HepG2 (cell line): ENCODE data around the gene DCST2. TPM values are rescaled to one million over a fixed set of nuclear protein-coding genes. Genes with fewer than 3 reads are reported as not detected.

Experiments
- ASH2L ChIP-seq: fragments of 300-600, 200-600 bp; sonication (generic); IDR thresholded peaks from 2 replicates; pipeline ENCODE4 v1.7.0; 2017; ENCODE audit warnings: low read depth, mild to moderate bottlenecking, moderate library complexity, mixed read lengths, low read length; ENCODE audit not compliant: insufficient read length
- ATF1 ChIP-seq: IDR thresholded peaks from 2 replicates; pipeline ENCODE4 v1.6.1; 2016; ENCODE audit warnings: mild to moderate bottlenecking, control low read depth
- CAMTA2 ChIP-seq: sonication (generic); formaldehyde crosslinking; IDR thresholded peaks from 2 replicates; pipeline ENCODE4 v1.4.0; 2020; ENCODE audit warnings: mild to moderate bottlenecking, missing genetic modification reagents, borderline replicate concordance
- HOXA3 ChIP-seq: sonication (generic); formaldehyde crosslinking; IDR thresholded peaks from 2 replicates; pipeline ENCODE4 v1.5.0; 2020; ENCODE audit warnings: missing genetic modification reagents
- IKZF4 ChIP-seq: sonication (generic); formaldehyde crosslinking; IDR thresholded peaks from 2 replicates; pipeline ENCODE4 v1.5.1; 2020; ENCODE audit warnings: borderline replicate concordance, mild to moderate bottlenecking, low read depth, missing genetic modification reagents; ENCODE audit errors: not compliant biosample characterization
- KDM2A ChIP-seq: sonication (generic); formaldehyde crosslinking; IDR thresholded peaks from 2 replicates; pipeline ENCODE4 v1.4.0; 2020; ENCODE audit warnings: low read depth, missing genetic modification reagents, borderline replicate concordance
- PHB2 ChIP-seq: fragments of 450-650 bp; IDR thresholded peaks from 2 replicates; pipeline ENCODE4 v1.6.1; 2018; ENCODE audit not compliant: partially characterized antibody
- POLR2AphosphoS5 ChIP-seq: IDR thresholded peaks from 2 replicates; pipeline ENCODE4 v1.6.1; 2012; ENCODE audit warnings: low read depth, low read length
- SATB2 ChIP-seq: sonication (generic); formaldehyde crosslinking; IDR thresholded peaks from 2 replicates; pipeline ENCODE4 v1.5.0; 2020; ENCODE audit warnings: missing genetic modification reagents
- TEAD2 ChIP-seq: sonication (generic); formaldehyde crosslinking; IDR thresholded peaks from 2 replicates; pipeline ENCODE4 v1.9.0; 2021; ENCODE audit warnings: missing genetic modification reagents
- XBP1 ChIP-seq: sonication (generic); formaldehyde crosslinking; IDR thresholded peaks from 2 replicates; pipeline ENCODE4 v1.5.0; 2020; ENCODE audit warnings: missing genetic modification reagents
- ZBTB20 ChIP-seq: sonication (generic); formaldehyde crosslinking; IDR thresholded peaks from 2 replicates; pipeline ENCODE4 v1.8.1; 2023; ENCODE audit warnings: missing genetic modification reagents, low read depth, mild to moderate bottlenecking, borderline replicate concordance
- ZNF124 ChIP-seq: sonication (generic); formaldehyde crosslinking; IDR thresholded peaks from 2 replicates; pipeline ENCODE4 v1.4.0; 2020; ENCODE audit warnings: missing genetic modification reagents
- ZNF234 ChIP-seq: sonication (generic); formaldehyde crosslinking; conservative IDR thresholded peaks from 2 replicates; pipeline ENCODE4 v1.5.1; 2020; ENCODE audit warnings: mild to moderate bottlenecking, missing genetic modification reagents
- ZNF326 ChIP-seq: sonication (generic); formaldehyde crosslinking; IDR thresholded peaks from 2 replicates; pipeline ENCODE4 v1.4.0; 2020; ENCODE audit warnings: missing genetic modification reagents, borderline replicate concordance
- ZNF350 ChIP-seq: sonication (generic); formaldehyde crosslinking; IDR thresholded peaks from 2 replicates; pipeline ENCODE4 v1.4.0; 2020; ENCODE audit warnings: mild to moderate bottlenecking, low read depth, missing genetic modification reagents, borderline replicate concordance
- ZNF570 ChIP-seq: sonication (generic); formaldehyde crosslinking; IDR thresholded peaks from 2 replicates; pipeline ENCODE4 v1.4.0; 2020; ENCODE audit warnings: mild to moderate bottlenecking, missing genetic modification reagents, borderline replicate concordance
- polyA plus RNA-seq, 8 experiments: library from polyadenylated mRNA; depleted of rRNA in 3 of 8; stranded (reverse) in 7 of 8; unstranded in 1 of 8; fragments of >200 nt; fragmentation: Illumina TruSeq in 4 of 8; extraction: Trizol in 4 of 8; gene quantifications; 2 replicates each; pipeline versions ENCODE4 v1.2.1 to v1.2.3, GENCODE V29; 2011 to 2016; ENCODE audit warnings: low read depth in 4 of 8, missing spikeins in 1 of 8, mixed read lengths in 1 of 8; ENCODE audit not compliant: insufficient read depth in 1 of 8
- total RNA-seq, 5 experiments: library from RNA; depleted of rRNA; stranded (reverse); fragments of >200 nt; fragmentation: Illumina TruSeq; extraction: Trizol; gene quantifications; 2 replicates each; pipeline ENCODE4 v1.2.3, GENCODE V29; 2016; ENCODE audit warnings: low read depth in 1 of 5
- TF ChIP-seq, protein P1 (sequence below): sonication (generic); formaldehyde crosslinking; IDR thresholded peaks from 2 replicates; pipeline ENCODE4 v1.4.0; 2020; ENCODE audit warnings: missing genetic modification reagents, low read depth, mild to moderate bottlenecking, borderline replicate concordance
- TF ChIP-seq, protein P2 (sequence below): sonication (generic); formaldehyde crosslinking; IDR thresholded peaks from 2 replicates; pipeline ENCODE4 v1.4.0; 2020; ENCODE audit warnings: missing genetic modification reagents
- TF ChIP-seq, protein P3 (sequence below): IDR thresholded peaks from 2 replicates; pipeline ENCODE4 v1.6.1; 2016; ENCODE audit warnings: low read depth
- TF ChIP-seq, protein P4 (sequence below): sonication (generic); formaldehyde crosslinking; IDR thresholded peaks from 2 replicates; pipeline ENCODE4 v1.8.1; 2023; ENCODE audit warnings: missing genetic modification reagents, mild to moderate bottlenecking, borderline replicate concordance
- TF ChIP-seq, protein P5 (sequence below): sonication (generic); formaldehyde crosslinking; IDR thresholded peaks from 2 replicates; pipeline ENCODE4 v1.4.0; 2020; ENCODE audit warnings: missing genetic modification reagents

The DCST2 gene
- total and polyA plus RNA-seq, 2 of the 13 experiments (the other 11 are each of a cell fraction or from before 2014, with no cell fraction given) = 0.74 TPM; not detected in 1

DNA sequence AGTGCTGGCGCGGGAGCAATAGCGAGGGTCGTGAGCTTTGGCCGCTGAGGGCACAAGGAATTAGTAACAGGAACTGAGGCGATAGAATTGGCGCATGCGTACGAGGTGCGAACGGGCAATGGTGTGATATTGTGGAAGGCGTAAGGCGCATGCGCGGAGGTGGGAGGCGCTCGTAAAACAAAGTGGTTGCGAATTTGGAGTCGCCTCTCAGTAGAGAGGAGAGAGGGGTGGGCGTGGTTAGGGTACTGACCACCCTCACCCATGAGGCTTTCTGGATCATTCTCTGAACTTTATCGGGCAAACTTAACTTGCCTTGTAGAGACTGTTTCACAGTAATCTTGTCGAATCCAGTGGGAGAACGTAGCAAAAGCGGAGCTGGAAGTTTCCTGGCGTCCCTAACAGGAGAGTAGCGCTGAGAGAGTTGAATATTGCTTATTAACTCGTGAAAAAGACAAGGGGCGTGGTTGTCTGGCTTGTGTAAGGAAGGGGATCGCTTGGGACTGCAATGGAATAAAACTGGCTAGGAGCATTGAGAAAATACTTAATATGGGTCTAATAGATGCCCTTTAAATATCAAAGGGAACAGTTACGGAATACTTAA, 58.7 kb downstream of the DCST2 start (continued):
- TF ChIP-seq PHB2 (no peak), ATF1 (CRISPR knock-in tag) (no peak), CAMTA2 (no peak), ZNF350 (CRISPR knock-in tag) (no peak), XBP1 (CRISPR knock-in tag) (no peak; the same call in 1 of the 2 replicates), HOXA3 (CRISPR knock-in tag) (no peak; the same call in 1 of the 2 replicates), IKZF4 (no peak), ZNF124 (CRISPR knock-in tag) (no peak), ZBTB20 (CRISPR knock-in tag) (no peak; the same call in 1 of the 2 replicates), KDM2A (CRISPR knock-in tag) (no peak), POLR2AphosphoS5 (peak; percentile 88), ASH2L (no peak), ZNF570 (CRISPR knock-in tag) (no peak), SATB2 (CRISPR knock-in tag) (0 out of 2 replicates have a peak, but pooled peaks have one; percentile 34), ZNF234 (CRISPR knock-in tag) (no peak), TEAD2 (CRISPR knock-in tag) (no peak), ZNF326 (CRISPR knock-in tag) (no peak)
- TF ChIP-seq, protein P1, sequence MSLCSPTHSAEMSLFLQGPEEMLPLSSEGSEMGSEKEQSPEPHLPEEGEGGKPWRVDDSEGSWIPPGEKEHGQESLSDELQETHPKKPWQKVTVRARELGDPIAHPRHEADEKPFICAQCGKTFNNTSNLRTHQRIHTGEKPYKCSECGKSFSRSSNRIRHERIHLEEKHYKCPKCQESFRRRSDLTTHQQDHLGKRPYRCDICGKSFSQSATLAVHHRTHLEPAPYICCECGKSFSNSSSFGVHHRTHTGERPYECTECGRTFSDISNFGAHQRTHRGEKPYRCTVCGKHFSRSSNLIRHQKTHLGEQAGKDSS (CRISPR knock-in tag) = peak; percentile 42; the same call in 1 of the 2 replicates
- TF ChIP-seq, protein P2, sequence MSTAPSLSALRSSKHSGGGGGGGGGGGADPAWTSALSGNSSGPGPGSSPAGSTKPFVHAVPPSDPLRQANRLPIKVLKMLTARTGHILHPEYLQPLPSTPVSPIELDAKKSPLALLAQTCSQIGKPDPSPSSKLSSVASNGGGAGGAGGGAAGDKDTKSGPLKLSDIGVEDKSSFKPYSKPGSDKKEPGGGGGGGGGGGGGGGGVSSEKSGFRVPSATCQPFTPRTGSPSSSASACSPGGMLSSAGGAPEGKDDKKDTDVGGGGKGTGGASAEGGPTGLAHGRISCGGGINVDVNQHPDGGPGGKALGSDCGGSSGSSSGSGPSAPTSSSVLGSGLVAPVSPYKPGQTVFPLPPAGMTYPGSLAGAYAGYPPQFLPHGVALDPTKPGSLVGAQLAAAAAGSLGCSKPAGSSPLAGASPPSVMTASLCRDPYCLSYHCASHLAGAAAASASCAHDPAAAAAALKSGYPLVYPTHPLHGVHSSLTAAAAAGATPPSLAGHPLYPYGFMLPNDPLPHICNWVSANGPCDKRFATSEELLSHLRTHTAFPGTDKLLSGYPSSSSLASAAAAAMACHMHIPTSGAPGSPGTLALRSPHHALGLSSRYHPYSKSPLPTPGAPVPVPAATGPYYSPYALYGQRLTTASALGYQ (CRISPR knock-in tag) = no peak
- TF ChIP-seq, protein P3, sequence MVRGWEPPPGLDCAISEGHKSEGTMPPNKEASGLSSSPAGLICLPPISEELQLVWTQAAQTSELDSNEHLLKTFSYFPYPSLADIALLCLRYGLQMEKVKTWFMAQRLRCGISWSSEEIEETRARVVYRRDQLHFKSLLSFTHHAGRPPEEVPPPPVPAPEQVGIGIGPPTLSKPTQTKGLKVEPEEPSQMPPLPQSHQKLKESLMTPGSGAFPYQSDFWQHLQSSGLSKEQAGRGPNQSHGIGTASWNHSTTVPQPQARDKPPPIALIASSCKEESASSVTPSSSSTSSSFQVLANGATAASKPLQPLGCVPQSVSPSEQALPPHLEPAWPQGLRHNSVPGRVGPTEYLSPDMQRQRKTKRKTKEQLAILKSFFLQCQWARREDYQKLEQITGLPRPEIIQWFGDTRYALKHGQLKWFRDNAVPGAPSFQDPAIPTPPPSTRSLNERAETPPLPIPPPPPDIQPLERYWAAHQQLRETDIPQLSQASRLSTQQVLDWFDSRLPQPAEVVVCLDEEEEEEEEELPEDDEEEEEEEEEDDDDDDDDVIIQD (CRISPR knock-in tag) = no peak
- TF ChIP-seq, protein P4, sequence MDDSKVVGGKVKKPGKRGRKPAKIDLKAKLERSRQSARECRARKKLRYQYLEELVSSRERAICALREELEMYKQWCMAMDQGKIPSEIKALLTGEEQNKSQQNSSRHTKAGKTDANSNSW (CRISPR knock-in tag) = no peak
- TF ChIP-seq, protein P5, sequence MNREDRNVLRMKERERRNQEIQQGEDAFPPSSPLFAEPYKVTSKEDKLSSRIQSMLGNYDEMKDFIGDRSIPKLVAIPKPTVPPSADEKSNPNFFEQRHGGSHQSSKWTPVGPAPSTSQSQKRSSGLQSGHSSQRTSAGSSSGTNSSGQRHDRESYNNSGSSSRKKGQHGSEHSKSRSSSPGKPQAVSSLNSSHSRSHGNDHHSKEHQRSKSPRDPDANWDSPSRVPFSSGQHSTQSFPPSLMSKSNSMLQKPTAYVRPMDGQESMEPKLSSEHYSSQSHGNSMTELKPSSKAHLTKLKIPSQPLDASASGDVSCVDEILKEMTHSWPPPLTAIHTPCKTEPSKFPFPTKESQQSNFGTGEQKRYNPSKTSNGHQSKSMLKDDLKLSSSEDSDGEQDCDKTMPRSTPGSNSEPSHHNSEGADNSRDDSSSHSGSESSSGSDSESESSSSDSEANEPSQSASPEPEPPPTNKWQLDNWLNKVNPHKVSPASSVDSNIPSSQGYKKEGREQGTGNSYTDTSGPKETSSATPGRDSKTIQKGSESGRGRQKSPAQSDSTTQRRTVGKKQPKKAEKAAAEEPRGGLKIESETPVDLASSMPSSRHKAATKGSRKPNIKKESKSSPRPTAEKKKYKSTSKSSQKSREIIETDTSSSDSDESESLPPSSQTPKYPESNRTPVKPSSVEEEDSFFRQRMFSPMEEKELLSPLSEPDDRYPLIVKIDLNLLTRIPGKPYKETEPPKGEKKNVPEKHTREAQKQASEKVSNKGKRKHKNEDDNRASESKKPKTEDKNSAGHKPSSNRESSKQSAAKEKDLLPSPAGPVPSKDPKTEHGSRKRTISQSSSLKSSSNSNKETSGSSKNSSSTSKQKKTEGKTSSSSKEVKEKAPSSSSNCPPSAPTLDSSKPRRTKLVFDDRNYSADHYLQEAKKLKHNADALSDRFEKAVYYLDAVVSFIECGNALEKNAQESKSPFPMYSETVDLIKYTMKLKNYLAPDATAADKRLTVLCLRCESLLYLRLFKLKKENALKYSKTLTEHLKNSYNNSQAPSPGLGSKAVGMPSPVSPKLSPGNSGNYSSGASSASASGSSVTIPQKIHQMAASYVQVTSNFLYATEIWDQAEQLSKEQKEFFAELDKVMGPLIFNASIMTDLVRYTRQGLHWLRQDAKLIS (CRISPR knock-in tag) = no peak
